GM12875 (cell line): Measurements from ENCODE around the gene SEMA3E.

Experiments
- H3K4me3 ChIP-seq: one replicate; pipeline ENCODE4 v1.5.1; 2011; ENCODE audit warnings: low read depth, low read length, control low read depth
- CTCF ChIP-seq: IDR thresholded peaks from 2 replicates; pipeline ENCODE4 v1.5.1; 2011; ENCODE audit warnings: low read depth, mild to moderate bottlenecking, control low read depth, inconsistent platforms, low read length, moderate library complexity, borderline replicate concordance; ENCODE audit not compliant: insufficient read depth

Gene SEMA3E

DNA sequence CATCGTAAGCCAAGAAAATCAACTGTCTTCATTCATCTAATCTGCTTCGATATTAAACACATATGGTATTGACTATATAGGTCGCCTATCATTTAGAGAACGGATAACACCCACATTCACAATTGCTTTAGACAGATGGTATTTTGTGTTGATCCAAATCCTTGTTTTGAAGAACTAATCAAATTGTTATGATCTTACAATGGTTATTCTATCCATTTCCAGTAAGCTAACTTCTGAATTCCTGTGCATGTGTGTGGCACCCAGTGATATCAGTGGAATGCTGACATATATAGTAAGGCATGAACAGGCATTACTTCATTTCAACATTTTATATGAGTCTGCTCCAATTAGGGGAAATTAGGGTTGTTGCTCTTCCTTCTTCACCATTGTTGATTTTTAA is 98.8 kb downstream of the SEMA3E start:
- no peak overlapping the region for H3K4me3 ChIP-seq
- no peak for TF ChIP-seq CTCF

DNA sequence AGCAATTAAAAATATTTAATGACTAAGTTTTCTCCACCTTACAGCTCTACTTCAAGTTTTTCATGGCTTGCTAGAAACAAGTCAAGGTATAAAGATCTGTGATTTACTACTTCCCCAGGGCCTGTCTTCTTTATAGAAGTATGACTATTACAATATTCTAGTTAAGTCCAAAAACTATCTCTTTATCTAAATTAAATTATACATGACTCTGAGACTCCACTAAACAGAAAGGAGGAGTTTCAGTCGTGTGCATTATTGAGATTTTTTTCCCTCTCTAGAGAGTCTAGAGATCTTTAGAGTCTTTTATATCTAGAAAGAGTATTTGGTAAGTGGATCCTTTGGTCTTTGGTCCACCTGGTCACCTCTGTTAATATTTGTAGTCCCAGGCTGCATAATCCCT is 100.7 kb downstream of the SEMA3E start:
- TF ChIP-seq CTCF, result no peak

DNA sequence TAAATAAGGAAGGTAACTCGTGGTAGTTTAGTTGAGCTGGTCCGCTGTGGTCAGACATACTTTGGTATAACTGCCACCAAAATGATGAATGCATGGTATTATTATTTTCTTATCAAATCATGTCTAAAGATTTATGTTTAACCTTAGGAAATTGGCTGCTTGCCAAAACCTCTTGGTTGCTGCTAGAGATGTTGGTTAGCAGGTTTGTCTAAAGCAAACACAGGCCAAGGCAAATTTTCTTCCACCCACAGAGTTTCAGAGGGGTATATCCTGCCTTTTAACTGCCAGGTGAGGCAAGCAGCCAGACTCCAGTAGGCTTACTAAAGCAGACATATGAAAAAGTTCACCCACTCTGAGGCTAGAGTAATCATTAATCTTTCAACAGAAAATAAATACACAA is 101.4 kb downstream of the SEMA3E start:
- TF ChIP-seq CTCF, result no peak
- no peak overlapping the region for H3K4me3 ChIP-seq

More for the DNA sequence above, 100.7 kb downstream of the SEMA3E start:
- H3K4me3 ChIP-seq, result no peak overlapping the region

GRCh38 chr7:83546586-83546985 is 102.4 kb downstream of the SEMA3E start:
- no peak for TF ChIP-seq CTCF
- H3K4me3 ChIP-seq, result no peak overlapping the region

- TF ChIP-seq CTCF, result no peak
- H3K4me3 ChIP-seq, result no peak overlapping the region
Observed at GRCh38 chr7:83541187-83541960, 107.6 kb downstream of the SEMA3E start.

DNA sequence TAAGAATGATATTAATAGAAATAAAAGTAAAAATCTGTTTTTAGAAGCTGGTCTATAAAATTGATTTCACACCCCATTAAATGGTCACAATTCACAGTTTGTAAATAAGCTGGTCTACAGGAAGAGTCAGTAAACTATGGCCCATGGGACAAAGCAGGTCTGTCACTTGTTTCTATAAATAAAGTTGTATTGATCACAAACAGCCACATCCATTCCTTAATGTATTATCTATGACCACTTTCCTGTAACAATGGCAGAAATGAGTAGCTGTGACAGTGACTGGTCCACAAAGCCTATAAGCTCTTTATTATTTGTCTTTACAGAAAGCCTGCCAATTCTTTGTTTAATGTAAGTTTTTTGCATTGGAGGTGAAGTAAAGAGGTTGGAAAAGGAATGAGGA is 114.5 kb downstream of the SEMA3E start:
- TF ChIP-seq CTCF, result no peak
- no peak overlapping the region for H3K4me3 ChIP-seq

- no peak for TF ChIP-seq CTCF
- H3K4me3 ChIP-seq, result no peak overlapping the region
Observed at GRCh38 chr7:83532219-83532618, 116.7 kb downstream of the SEMA3E start.
